ENCODE data around the gene ANKRD13D.

ANKRD13D gene

GRCh38 chr11:67281552-67282150 is 7.5 kb upstream of the ANKRD13D start:
- H3K27ac ChIP-seq, result no peak overlapping the region
- TF ChIP-seq ZFX (IDR thresholded peaks at IDR 0.05; ENCODE audit: borderline replicate concordance), result no peak
- no peak for TF ChIP-seq CTCF (IDR thresholded peaks at IDR 0.05)

GRCh38 chr11:67282155-67282875 is 6.8 kb upstream of the ANKRD13D start:
- no peak overlapping the region for H3K27ac ChIP-seq
- no peak for TF ChIP-seq ZFX (IDR thresholded peaks at IDR 0.05; ENCODE audit: borderline replicate concordance)
- TF ChIP-seq CTCF (IDR thresholded peaks at IDR 0.05), result no peak

- no peak overlapping the region for H3K27ac ChIP-seq
- TF ChIP-seq CTCF (IDR thresholded peaks at IDR 0.05) (no peak), ZFX (IDR thresholded peaks at IDR 0.05; ENCODE audit: borderline replicate concordance) (no peak)
Measured at GRCh38 chr11:67282876-67283371, 6.2 kb upstream of the ANKRD13D start.

GRCh38 chr11:67283481-67283963 is 5.6 kb upstream of the ANKRD13D start:
- TF ChIP-seq ZFX (IDR thresholded peaks at IDR 0.05; ENCODE audit: borderline replicate concordance) (no peak), CTCF (IDR thresholded peaks at IDR 0.05) (no peak)
- no peak overlapping the region for H3K27ac ChIP-seq

GRCh38 chr11:67284811-67285540 is 4.1 kb upstream of the ANKRD13D start:
- no peak for TF ChIP-seq CTCF (IDR thresholded peaks at IDR 0.05)
- no peak for TF ChIP-seq ZFX (IDR thresholded peaks at IDR 0.05; ENCODE audit: borderline replicate concordance)
- H3K27ac ChIP-seq, result no peak overlapping the region

GRCh38 chr11:67285541-67286498 is 3.3 kb upstream of the ANKRD13D start:
- TF ChIP-seq ZFX (IDR thresholded peaks at IDR 0.05; ENCODE audit: borderline replicate concordance) (no peak), CTCF (IDR thresholded peaks at IDR 0.05) (no peak)

More at GRCh38 chr11:67285541-67286498, 3.3 kb upstream of the ANKRD13D start:
- H3K27ac ChIP-seq, result peak overlapping the region; percentile 91; the same call in 1 of the 2 replicates
